Choroid plexus epithelial cell (primary cell): ENCODE data around the gene IL15RA.
A peak's percentile ranks its signal among the peaks of the same experiment; 100 is the strongest.
"Not testable (repeated sequence)": the region's sequence is repeated elsewhere in the genome, so short reads cannot be mapped to it uniquely, and the experiment has no call there.

Experiments used
- DNase-seq: peaks from one replicate; pipeline ENCODE4 v3.0.0-alpha.2; 2010; ENCODE audit warnings: low read depth
- H3K4me3 ChIP-seq: 2 replicates; pipeline ENCODE4 v1.5.1; 2011; ENCODE audit warnings: low read depth, mild to moderate bottlenecking, control low read depth, low read length, moderate library complexity
- CTCF ChIP-seq: conservative IDR thresholded peaks from 2 replicates; pipeline ENCODE4 v1.5.1; 2011; ENCODE audit warnings: low read depth, mild to moderate bottlenecking, control low read depth, inconsistent platforms, low read length, moderate library complexity

Gene IL15RA

DNA sequence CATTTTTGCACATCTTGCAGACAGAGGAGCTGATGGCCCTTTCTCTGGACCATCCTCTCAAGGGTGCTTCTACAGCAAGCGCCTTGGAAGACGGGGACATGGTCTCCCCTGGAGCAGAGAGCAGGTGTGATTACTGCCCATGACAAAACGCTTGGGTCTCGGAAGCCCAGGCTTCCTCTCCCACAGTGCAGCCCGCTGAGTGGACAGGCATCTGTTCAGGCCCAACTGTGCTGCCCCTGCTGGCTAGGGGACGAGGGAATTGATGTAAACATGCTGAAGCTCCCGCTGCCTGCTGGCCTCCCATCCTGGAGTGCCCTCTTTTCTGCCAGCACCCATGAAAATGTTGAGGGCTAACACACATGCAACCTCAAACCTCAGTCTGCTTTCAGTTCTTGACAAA is 14.3 kb downstream of the IL15RA start:
- no peak for DNase-seq

DNA sequence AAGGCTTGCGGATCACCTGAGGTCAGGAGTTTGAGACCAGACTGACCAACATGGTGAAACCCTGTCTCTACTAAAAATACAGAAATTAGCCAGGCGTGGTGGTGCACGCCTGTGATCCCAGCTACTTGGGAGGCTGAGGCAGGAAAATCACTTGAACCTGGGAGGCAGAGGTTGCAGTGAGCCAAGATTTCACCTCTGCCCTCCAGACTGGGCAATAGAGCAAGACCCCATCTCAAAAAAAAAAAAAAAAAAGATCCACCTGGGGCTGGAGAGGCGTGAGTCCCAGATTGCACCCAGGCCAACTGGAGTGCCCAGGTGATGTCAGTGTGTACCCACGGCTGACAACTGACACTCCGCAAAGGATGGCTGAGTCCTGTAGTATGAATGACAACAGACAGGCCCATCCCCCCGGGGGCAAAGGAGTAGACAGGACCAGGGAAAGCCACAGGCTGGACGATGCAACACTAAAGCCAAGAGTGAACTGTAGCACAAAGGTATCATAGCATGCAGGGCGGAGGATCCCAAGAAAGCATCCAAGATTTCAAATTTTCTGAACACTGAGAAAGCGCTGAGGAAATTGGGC is 14.9 kb downstream of the IL15RA start:
- DNase-seq, result not testable (repeated sequence)

More for the DNA sequence above, 14.3 kb downstream of the IL15RA start:
- no peak overlapping the region for H3K4me3 ChIP-seq
- peak; percentile 2 for TF ChIP-seq CTCF

DNA sequence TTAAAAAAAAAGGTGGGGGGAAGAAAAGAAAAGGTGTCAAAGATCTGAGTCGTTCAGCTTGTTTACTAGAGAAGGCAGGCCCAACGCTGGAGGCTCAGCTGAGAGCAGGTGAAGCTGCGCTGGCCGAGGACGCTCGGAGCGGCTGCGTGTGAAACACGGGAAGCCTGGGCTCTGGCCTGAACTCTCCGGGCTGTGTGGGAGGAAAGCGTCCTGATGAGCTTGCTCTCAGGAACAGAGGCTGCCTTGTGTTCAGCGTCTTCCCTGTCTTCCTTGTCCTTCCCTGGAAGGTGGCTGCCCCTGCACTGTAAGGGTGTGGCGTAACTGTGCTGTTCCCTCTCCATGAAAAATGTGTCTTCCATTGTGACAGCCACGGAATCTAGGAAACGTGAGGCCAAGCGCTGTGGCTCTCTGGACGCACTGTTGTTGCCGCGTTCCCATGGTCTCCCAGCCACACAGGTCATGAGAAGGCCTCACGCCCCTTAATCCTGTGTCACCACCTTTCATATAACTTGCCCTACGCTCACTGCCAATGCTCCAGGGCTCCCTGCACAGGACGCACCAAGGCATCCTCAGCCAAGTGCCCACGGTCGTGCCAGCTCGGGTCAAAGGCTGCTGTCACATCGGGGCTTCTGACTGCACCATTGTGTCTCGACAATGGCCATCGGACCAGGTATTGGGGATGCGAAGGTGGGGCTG is 15.8 kb downstream of the IL15RA start:
- no peak for DNase-seq
- no peak overlapping the region for H3K4me3 ChIP-seq
- TF ChIP-seq CTCF, result no peak

More for the DNA sequence above, 14.9 kb downstream of the IL15RA start:
- H3K4me3 ChIP-seq, result not testable (repeated sequence)

GRCh38 chr10:5960973-5961275 is 16.4 kb downstream of the IL15RA start:
- not testable (repeated sequence) for H3K4me3 ChIP-seq, DNase-seq

GRCh38 chr10:5960070-5960972 is 17.0 kb downstream of the IL15RA start:
- H3K4me3 ChIP-seq, result no peak overlapping the region
- TF ChIP-seq CTCF, result no peak
- no peak for DNase-seq

GRCh38 chr10:5959581-5960069 is 17.7 kb downstream of the IL15RA start:
- TF ChIP-seq CTCF, result no peak
- DNase-seq, result no peak
- H3K4me3 ChIP-seq, result no peak overlapping the region

DNA sequence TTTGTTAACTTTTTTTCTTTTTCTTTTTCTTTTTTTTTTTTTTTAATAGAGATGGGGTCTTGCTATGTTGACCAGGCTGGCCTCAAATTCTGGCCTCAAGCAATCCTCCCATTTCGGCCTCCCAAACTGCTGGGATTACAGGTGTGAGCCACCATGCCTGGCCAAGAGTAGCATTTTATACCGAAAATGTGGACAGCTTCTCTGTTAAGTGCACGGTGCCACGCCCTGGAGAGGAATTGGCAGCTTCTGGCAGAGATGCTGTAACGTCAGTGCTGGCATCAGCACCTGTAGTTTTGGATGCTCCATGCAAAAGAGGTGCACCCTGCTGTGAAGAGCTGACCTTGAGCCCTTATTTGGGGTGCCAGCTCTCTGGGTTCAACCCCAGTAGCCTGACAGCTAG is 18.2 kb downstream of the IL15RA start:
- H3K4me3 ChIP-seq, result no peak overlapping the region
- no peak for DNase-seq
- TF ChIP-seq CTCF, result no peak
